Nephron progenitor cell (in vitro differentiated cells): ENCODE data around the gene ATXN3.

Experiments used
- DNase-seq: peaks from one replicate; pipeline ENCODE4 v3.0.0; 2021
- H3K27ac Mint-ChIP-seq: 2 replicates; pipeline ENCODE4 v1.8.0; 2021; ENCODE audit warnings: mild to moderate bottlenecking, moderate library complexity, mixed read lengths
- H3K27me3 Mint-ChIP-seq: 2 replicates; pipeline ENCODE4 v1.8.0; 2021; ENCODE audit warnings: mild to moderate bottlenecking, low read depth, mixed read lengths; ENCODE audit not compliant: poor library complexity
- H3K36me3 Mint-ChIP-seq: 2 replicates; pipeline ENCODE4 v1.8.0; 2021; ENCODE audit warnings: low read depth, mixed read lengths
- H3K4me1 Mint-ChIP-seq: 2 replicates; pipeline ENCODE4 v1.8.0; 2021; ENCODE audit warnings: mixed read lengths
- H3K4me3 Mint-ChIP-seq: 2 replicates; pipeline ENCODE4 v1.8.0; 2021; ENCODE audit warnings: mild to moderate bottlenecking, moderate library complexity, mixed read lengths
- H3K9me3 Mint-ChIP-seq: 2 replicates; pipeline ENCODE4 v1.8.0; 2021; ENCODE audit warnings: mild to moderate bottlenecking, moderate library complexity, mixed read lengths
- TF ChIP-seq, protein P1 (sequence below): fragments of 200-600 bp; sonication (generic); IDR thresholded peaks from 2 replicates; pipeline ENCODE4 v1.5.0; 2021; ENCODE audit warnings: antibody characterized with exemption

The ATXN3 gene

GRCh38 chr14:92039719-92040430 lies 66.5 kb downstream of the ATXN3 start, which contains the start of gene TRIP11:
Gene TRIP11 (minus strand): TSS chr14:92040059. CDS start chr14:92039685, 374 bp downstream.
- peak within 1 kb of the TSS; percentile 94 for H3K4me3 Mint-ChIP-seq
- H3K27ac Mint-ChIP-seq: peak within 1 kb of the TSS; percentile 100
- DNase-seq: peak; percentile 93
- TF ChIP-seq, protein P1, sequence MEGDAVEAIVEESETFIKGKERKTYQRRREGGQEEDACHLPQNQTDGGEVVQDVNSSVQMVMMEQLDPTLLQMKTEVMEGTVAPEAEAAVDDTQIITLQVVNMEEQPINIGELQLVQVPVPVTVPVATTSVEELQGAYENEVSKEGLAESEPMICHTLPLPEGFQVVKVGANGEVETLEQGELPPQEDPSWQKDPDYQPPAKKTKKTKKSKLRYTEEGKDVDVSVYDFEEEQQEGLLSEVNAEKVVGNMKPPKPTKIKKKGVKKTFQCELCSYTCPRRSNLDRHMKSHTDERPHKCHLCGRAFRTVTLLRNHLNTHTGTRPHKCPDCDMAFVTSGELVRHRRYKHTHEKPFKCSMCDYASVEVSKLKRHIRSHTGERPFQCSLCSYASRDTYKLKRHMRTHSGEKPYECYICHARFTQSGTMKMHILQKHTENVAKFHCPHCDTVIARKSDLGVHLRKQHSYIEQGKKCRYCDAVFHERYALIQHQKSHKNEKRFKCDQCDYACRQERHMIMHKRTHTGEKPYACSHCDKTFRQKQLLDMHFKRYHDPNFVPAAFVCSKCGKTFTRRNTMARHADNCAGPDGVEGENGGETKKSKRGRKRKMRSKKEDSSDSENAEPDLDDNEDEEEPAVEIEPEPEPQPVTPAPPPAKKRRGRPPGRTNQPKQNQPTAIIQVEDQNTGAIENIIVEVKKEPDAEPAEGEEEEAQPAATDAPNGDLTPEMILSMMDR: no peak
- H3K4me1 Mint-ChIP-seq: peaks cover 40% of the 10 kb centered on the region
- no peaks in the 10 kb centered on the region for H3K27me3 Mint-ChIP-seq
- H3K36me3 Mint-ChIP-seq: peaks cover 13% of the 10 kb centered on the region
- no peaks in the 10 kb centered on the region for H3K9me3 Mint-ChIP-seq

GRCh38 chr14:92039063-92039718 lies 67.2 kb downstream of the ATXN3 start:
- peak; percentile 57 for DNase-seq
- TF ChIP-seq, protein P1: no peak
- peak overlapping the region; percentile 94 for H3K4me3 Mint-ChIP-seq
- H3K4me1 Mint-ChIP-seq: peaks cover 40% of the 10 kb centered on the region
- H3K27me3 Mint-ChIP-seq: no peaks in the 10 kb centered on the region
- H3K36me3 Mint-ChIP-seq: peaks cover 20% of the 10 kb centered on the region
- H3K27ac Mint-ChIP-seq: peak overlapping the region; percentile 100
- H3K9me3 Mint-ChIP-seq: no peaks in the 10 kb centered on the region

DNA sequence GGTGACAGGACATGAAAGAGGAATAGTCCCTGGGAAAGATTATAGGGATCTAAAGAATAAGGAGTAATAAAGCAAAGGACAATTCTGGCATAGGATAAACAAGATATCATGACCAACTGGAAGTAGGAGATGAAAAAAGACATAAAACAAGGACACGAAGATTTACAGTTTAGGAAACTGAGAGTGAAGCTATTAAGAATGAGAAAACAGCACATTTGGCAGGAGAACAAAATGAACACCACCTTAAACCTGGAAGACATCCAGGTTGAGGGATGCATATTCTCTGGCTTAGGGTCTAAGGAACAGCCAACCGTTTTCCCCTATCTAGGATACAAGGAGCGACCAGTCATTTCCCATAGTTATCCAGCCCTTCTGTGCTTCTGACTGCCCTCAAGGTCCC lies 68.4 kb downstream of the ATXN3 start:
- H3K4me3 Mint-ChIP-seq: peak overlapping the region; percentile 94
- H3K27ac Mint-ChIP-seq: peak overlapping the region; percentile 17
- no peaks in the 10 kb centered on the region for H3K27me3 Mint-ChIP-seq
- TF ChIP-seq, protein P1: no peak
- no peak for DNase-seq
- H3K9me3 Mint-ChIP-seq: peaks cover 10% of the 10 kb centered on the region
- peaks cover 40% of the 10 kb centered on the region for H3K4me1 Mint-ChIP-seq
- H3K36me3 Mint-ChIP-seq: peaks cover 32% of the 10 kb centered on the region

GRCh38 chr14:92035890-92036289 lies 70.5 kb downstream of the ATXN3 start:
- Mint-ChIP-seq H3K4me3 (no peak overlapping the region), H3K27ac (no peak overlapping the region), H3K9me3 (peaks cover 13% of the 10 kb centered on the region), H3K36me3 (peaks cover 53% of the 10 kb centered on the region), H3K27me3 (no peaks in the 10 kb centered on the region), H3K4me1 (peaks cover 34% of the 10 kb centered on the region)
- DNase-seq: no peak
- TF ChIP-seq, protein P1: no peak

GRCh38 chr14:92033906-92034687 lies 72.3 kb downstream of the ATXN3 start:
- H3K9me3 Mint-ChIP-seq: peaks cover 13% of the 10 kb centered on the region
- no peak for DNase-seq
- no peaks in the 10 kb centered on the region for H3K27me3 Mint-ChIP-seq
- TF ChIP-seq, protein P1: no peak
- H3K4me3 Mint-ChIP-seq: no peak overlapping the region
- H3K36me3 Mint-ChIP-seq: peaks cover 64% of the 10 kb centered on the region
- H3K4me1 Mint-ChIP-seq: peaks cover 25% of the 10 kb centered on the region
- H3K27ac Mint-ChIP-seq: no peak overlapping the region
